HEK293 (cell line): ENCODE measurements around the gene C1orf52.

ENCODE experiments used
- BCL11B ChIP-seq: fragments of 450-650 bp; formaldehyde crosslinking; IDR thresholded peaks from 2 replicates; pipeline ENCODE4 v1.5.1; 2016; ENCODE audit warnings: low read depth, missing biosample characterization, missing genetic modification characterization
- KLF17 ChIP-seq: fragments of 450-650 bp; formaldehyde crosslinking; IDR thresholded peaks from 2 replicates; pipeline ENCODE4 v1.5.1; 2016; ENCODE audit warnings: missing biosample characterization, missing genetic modification characterization
- KLF9 ChIP-seq: fragments of 450-650 bp; formaldehyde crosslinking; IDR thresholded peaks from 2 replicates; pipeline ENCODE4 v1.5.1; 2016; ENCODE audit warnings: missing biosample characterization, missing genetic modification characterization, low read depth
- RBAK ChIP-seq: fragments of 450-650 bp; formaldehyde crosslinking; IDR thresholded peaks from 2 replicates; pipeline ENCODE4 v1.5.1; 2016; ENCODE audit warnings: missing biosample characterization, missing genetic modification characterization
- SP7 ChIP-seq: fragments of 450-650 bp; formaldehyde crosslinking; IDR thresholded peaks from 2 replicates; pipeline ENCODE4 v1.5.1; 2016; ENCODE audit warnings: missing biosample characterization, missing genetic modification characterization
- TCF7L2 ChIP-seq: IDR thresholded peaks from 2 replicates; pipeline ENCODE4 v1.6.1; 2011; ENCODE audit warnings: low read depth, mild to moderate bottlenecking, inconsistent platforms, low read length, moderate library complexity, borderline replicate concordance
- TRIM28 ChIP-seq: IDR thresholded peaks from 2 replicates; pipeline ENCODE4 v1.6.1; 2011; ENCODE audit warnings: low read length, control low read depth, borderline replicate concordance
- ZBTB26 ChIP-seq: fragments of 450-650 bp; formaldehyde crosslinking; optimal IDR thresholded peaks from 2 replicates; pipeline ENCODE3; 2016; ENCODE audit warnings: missing biosample characterization, mild to moderate bottlenecking, missing genetic modification characterization
- ZFHX2 ChIP-seq: fragments of 450-650 bp; formaldehyde crosslinking; conservative IDR thresholded peaks from 2 replicates; pipeline ENCODE4 v1.5.1; 2016; ENCODE audit warnings: missing biosample characterization, missing genetic modification characterization
- ZIC2 ChIP-seq: fragments of 450-650 bp; formaldehyde crosslinking; IDR thresholded peaks from 2 replicates; pipeline ENCODE4 v1.5.1; 2016; ENCODE audit warnings: missing biosample characterization, missing genetic modification characterization
- ZNF133 ChIP-seq: fragments of 450-650 bp; formaldehyde crosslinking; IDR thresholded peaks from 2 replicates; pipeline ENCODE4 v1.5.1; 2016; ENCODE audit warnings: missing biosample characterization, missing genetic modification characterization
- ZNF148 ChIP-seq: fragments of 450-650 bp; formaldehyde crosslinking; IDR thresholded peaks from 2 replicates; pipeline ENCODE4 v1.5.0; 2017; ENCODE audit warnings: missing biosample characterization, missing genetic modification characterization, borderline replicate concordance
- ZNF16 ChIP-seq: fragments of 450-650 bp; formaldehyde crosslinking; IDR thresholded peaks from 2 replicates; pipeline ENCODE4 v1.5.1; 2016; ENCODE audit warnings: low read depth, missing biosample characterization, missing genetic modification characterization
- ZNF175 ChIP-seq: fragments of 450-650 bp; formaldehyde crosslinking; IDR thresholded peaks from 2 replicates; pipeline ENCODE4 v1.5.1; 2016; ENCODE audit warnings: missing biosample characterization, missing genetic modification characterization
- ZNF18 ChIP-seq: fragments of 450-650 bp; formaldehyde crosslinking; IDR thresholded peaks from 2 replicates; pipeline ENCODE4 v1.5.1; 2016; ENCODE audit warnings: missing biosample characterization, missing genetic modification characterization
- ZNF2 ChIP-seq: fragments of 450-650 bp; formaldehyde crosslinking; IDR thresholded peaks from 2 replicates; pipeline ENCODE4 v1.5.1; 2016; ENCODE audit warnings: missing biosample characterization, missing genetic modification characterization
- ZNF248 ChIP-seq: fragments of 450-650 bp; formaldehyde crosslinking; IDR thresholded peaks from 2 replicates; pipeline ENCODE4 v1.5.1; 2017; ENCODE audit warnings: missing biosample characterization, missing genetic modification characterization
- ZNF274 ChIP-seq, 2 experiments: fragments of 200-500 bp in 1 of 2; fragments of 450-650 bp in 1 of 2; sonication (Bioruptor generic) in 1 of 2; formaldehyde crosslinking in 1 of 2; IDR thresholded peaks; 2 replicates each; pipeline versions ENCODE4 v1.5.1 to v1.6.1; 2014 to 2016; ENCODE audit warnings: borderline replicate concordance in 1 of 2, inconsistent platforms in 1 of 2, low read length in 1 of 2, missing biosample characterization in 1 of 2, missing genetic modification characterization in 1 of 2
- ZNF324 ChIP-seq: fragments of 450-650 bp; formaldehyde crosslinking; IDR thresholded peaks from 2 replicates; pipeline ENCODE4 v1.5.1; 2016; ENCODE audit warnings: missing biosample characterization, missing genetic modification characterization
- ZNF341 ChIP-seq: fragments of 450-650 bp; formaldehyde crosslinking; IDR thresholded peaks from 2 replicates; pipeline ENCODE4; 2016; ENCODE audit warnings: low read depth, missing biosample characterization, missing genetic modification characterization
- ZNF558 ChIP-seq: fragments of 450-650 bp; formaldehyde crosslinking; IDR thresholded peaks from 2 replicates; pipeline ENCODE4 v1.5.1; 2016; ENCODE audit warnings: missing biosample characterization, missing genetic modification characterization
- ZNF561 ChIP-seq: fragments of 450-650 bp; IDR thresholded peaks from 2 replicates; pipeline ENCODE4 v1.5.1; 2018; ENCODE audit warnings: missing biosample characterization, missing genetic modification characterization, borderline replicate concordance
- ZNF664 ChIP-seq: fragments of 450-650 bp; formaldehyde crosslinking; IDR thresholded peaks from 2 replicates; pipeline ENCODE4 v1.5.1; 2016; ENCODE audit warnings: missing biosample characterization, missing genetic modification characterization
- ZNF704 ChIP-seq: fragments of 450-650 bp; formaldehyde crosslinking; IDR thresholded peaks from 2 replicates; pipeline ENCODE4 v1.5.1; 2016; ENCODE audit warnings: missing biosample characterization, missing genetic modification characterization
- ZSCAN5A ChIP-seq: fragments of 450-650 bp; formaldehyde crosslinking; IDR thresholded peaks from 2 replicates; pipeline ENCODE4 v1.5.1; 2016; ENCODE audit warnings: missing biosample characterization, missing genetic modification characterization

C1orf52 gene

GRCh38 chr1:85259118-85259911, at the start of gene C1orf52 (continued):
- TF ChIP-seq RBAK (tag by site-specific recombination) (no peak), BCL11B (tag by site-specific recombination) (no peak), ZNF561 (tag by site-specific recombination) (no peak), ZNF274 (IDR thresholded peaks at IDR 0.05; ENCODE audit: low read length) (no peak), ZNF274 (tag by site-specific recombination; IDR thresholded peaks at IDR 0.05; ENCODE audit: borderline replicate concordance) (no peak), ZBTB26 (tag by site-specific recombination) (peak; percentile 28), ZNF148 (no peak), ZNF341 (tag by site-specific recombination) (0 out of 2 replicates have a peak, but pooled peaks have one; percentile 22), SP7 (tag by site-specific recombination) (0 out of 2 replicates have a peak, but pooled peaks have one; percentile 50), ZNF18 (tag by site-specific recombination) (no peak), ZNF664 (tag by site-specific recombination) (no peak), ZNF704 (tag by site-specific recombination) (no peak), ZNF175 (tag by site-specific recombination) (no peak), TRIM28 (no peak), ZIC2 (tag by site-specific recombination) (peak; percentile 63), KLF17 (tag by site-specific recombination) (0 out of 2 replicates have a peak, but pooled peaks have one; percentile 18), ZNF2 (tag by site-specific recombination) (peak; percentile 54; the same call in 1 of the 2 replicates), ZNF558 (tag by site-specific recombination) (0 out of 2 replicates have a peak, but pooled peaks have one; percentile 26), ZNF248 (tag by site-specific recombination) (no peak), ZNF324 (no peak), TCF7L2 (no peak), ZSCAN5A (tag by site-specific recombination) (no peak), ZFHX2 (peak; percentile 62), KLF9 (tag by site-specific recombination) (peak; percentile 59; the same call in 1 of the 2 replicates), ZNF16 (tag by site-specific recombination) (no peak), ZNF133 (no peak)
